Upper lobe of left lung (tissue), 4 donors: ENCODE data around the gene HMGB3.
"Not testable (repeated sequence)": the region's sequence is repeated elsewhere in the genome, so short reads cannot be mapped to it uniquely, and the experiment has no call there.

Experiments used
- CTCF ChIP-seq, 6 experiments: fragments of 450-650 bp in 4 of 6; fragments of 200-600 bp in 2 of 6; sonication (generic) in 2 of 6; IDR thresholded peaks; one replicate each; pipeline ENCODE4 v1.5.1; 2016 to 2019; ENCODE audit warnings: antibody characterized with exemption in 6 of 6
- EP300 ChIP-seq, 4 donors: sonication (generic); formaldehyde crosslinking; IDR thresholded peaks; one replicate each; pipeline ENCODE4 v1.5.1; 2017; ENCODE audit warnings: antibody characterized with exemption in 4 of 4, control low read depth in 2 of 4
- POLR2A ChIP-seq, 4 donors: fragments of 450-650 bp; IDR thresholded peaks; one replicate each; pipeline ENCODE4 v1.5.1; 2016 to 2017; ENCODE audit warnings: antibody characterized with exemption in 4 of 4, mild to moderate bottlenecking in 2 of 4
- POLR2AphosphoS5 ChIP-seq, 2 donors: sonication (generic); formaldehyde crosslinking; IDR thresholded peaks; one replicate each; pipeline ENCODE4 v1.5.1; 2017; ENCODE audit warnings: antibody characterized with exemption in 2 of 2

GRCh38 chrX:150987687-150988086 lies 4.6 kb downstream of the HMGB3 start:
- TF ChIP-seq POLR2A, CTCF, POLR2AphosphoS5, EP300 (IDR thresholded peaks at IDR 0.05): not testable (repeated sequence)
